PFSK-1 (cell line): ENCODE measurements around the gene MXD1.

Experiments used
- FOXP2 ChIP-seq: optimal IDR thresholded peaks from 2 replicates; pipeline ENCODE3; 2011; ENCODE audit warnings: borderline replicate concordance, control low read depth, inconsistent platforms; ENCODE audit not compliant: insufficient read depth; ENCODE audit errors: extremely low read length, extremely low read depth
- POLR2AphosphoS5 ChIP-seq: IDR thresholded peaks from 2 replicates; pipeline ENCODE4 v1.6.1; 2012; ENCODE audit warnings: low read depth, mild to moderate bottlenecking, control low read depth, low read length, moderate library complexity
- REST ChIP-seq, 2 experiments: IDR thresholded peaks; 2 replicates each; pipeline versions ENCODE4 v1.6.1 to v1.8.0; 2011 to 2012; ENCODE audit warnings: low read depth in 2 of 2, low read length in 2 of 2, control low read depth in 1 of 2, inconsistent platforms in 1 of 2, mild to moderate bottlenecking in 1 of 2, moderate library complexity in 1 of 2; ENCODE audit not compliant: insufficient read depth in 1 of 2
- SIN3A ChIP-seq: IDR thresholded peaks from 2 replicates; pipeline ENCODE4 v1.6.1; 2012; ENCODE audit warnings: mild to moderate bottlenecking, low read length, moderate library complexity, borderline replicate concordance; ENCODE audit not compliant: insufficient read depth
- TAF1 ChIP-seq: IDR thresholded peaks from 2 replicates; pipeline ENCODE4 v1.6.1; 2012; ENCODE audit warnings: low read length, control low read depth, borderline replicate concordance; ENCODE audit not compliant: insufficient read depth

The MXD1 gene

GRCh38 chr2:69955029-69955428 lies 40.1 kb downstream of the MXD1 start:
- TF ChIP-seq FOXP2 = no peak
- no peak for TF ChIP-seq SIN3A
- no peak for TF ChIP-seq REST (IDR thresholded peaks at IDR 0.05; ENCODE audit: insufficient read depth in 1 of 2, low read depth in 2 of 2, low read length in 2 of 2)
- TF ChIP-seq TAF1 = no peak
- TF ChIP-seq POLR2AphosphoS5 = no peak

GRCh38 chr2:69956475-69956979 lies 41.6 kb downstream of the MXD1 start:
- TF ChIP-seq REST (IDR thresholded peaks at IDR 0.05; ENCODE audit: insufficient read depth in 1 of 2, low read depth in 2 of 2, low read length in 2 of 2) = no peak
- TF ChIP-seq POLR2AphosphoS5 = no peak
- no peak for TF ChIP-seq TAF1
- TF ChIP-seq FOXP2 = no peak
- TF ChIP-seq SIN3A = no peak

GRCh38 chr2:69957965-69958364 lies 43.1 kb downstream of the MXD1 start:
- no peak for TF ChIP-seq SIN3A
- TF ChIP-seq POLR2AphosphoS5 = no peak

GRCh38 chr2:69958480-69958879 lies 43.6 kb downstream of the MXD1 start:
- no peak for TF ChIP-seq SIN3A
- no peak for TF ChIP-seq REST (IDR thresholded peaks at IDR 0.05; ENCODE audit: insufficient read depth in 1 of 2, low read depth in 2 of 2, low read length in 2 of 2)
- no peak for TF ChIP-seq POLR2AphosphoS5
- no peak for TF ChIP-seq TAF1
- no peak for TF ChIP-seq FOXP2

GRCh38 chr2:69959425-69959824 lies 44.5 kb downstream of the MXD1 start:
- TF ChIP-seq SIN3A (no peak), REST (IDR thresholded peaks at IDR 0.05; ENCODE audit: insufficient read depth in 1 of 2, low read depth in 2 of 2, low read length in 2 of 2) (no peak), FOXP2 (no peak), TAF1 (no peak), POLR2AphosphoS5 (no peak)
